ENCODE data around the gene SLC16A10.

SLC16A10 gene

DNA sequence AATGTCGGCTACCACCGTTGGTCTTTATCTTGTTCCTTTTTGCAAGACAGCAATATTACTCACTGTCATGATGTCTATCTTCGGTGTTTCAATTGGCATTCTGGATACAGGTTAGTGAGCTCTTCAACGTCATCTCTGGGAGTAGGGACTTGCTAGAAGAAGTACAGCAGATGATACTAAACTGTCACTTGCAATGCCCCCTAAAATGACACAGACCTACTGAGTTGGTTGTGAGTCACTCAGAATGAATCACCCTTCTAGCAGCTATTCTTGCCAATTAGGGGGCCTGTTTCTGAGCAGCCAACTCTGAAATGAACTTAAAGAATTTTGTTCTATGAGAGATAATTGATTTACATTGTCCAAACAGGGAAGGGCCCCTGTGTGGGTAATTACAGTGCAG lies 176.5 kb downstream of the SLC16A10 start:
- peak; percentile 79 for DNase-seq

DNA sequence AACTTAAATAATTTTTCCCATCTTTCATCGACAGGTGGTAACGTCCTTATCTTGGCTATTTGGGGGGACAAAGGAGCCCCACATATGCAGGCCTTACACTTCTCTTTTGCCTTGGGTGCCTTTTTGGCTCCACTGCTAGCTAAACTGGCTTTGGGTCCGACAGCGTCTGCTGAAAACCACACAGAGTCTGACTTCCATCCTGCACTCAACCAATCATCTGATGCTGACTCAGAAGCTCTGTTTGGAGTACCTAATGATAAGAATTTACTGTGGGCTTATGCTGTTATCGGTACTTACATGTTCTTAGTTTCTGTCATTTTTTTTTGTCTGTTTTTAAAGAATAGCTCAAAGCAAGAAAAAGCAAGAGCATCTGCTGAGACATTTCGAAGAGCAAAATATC lies 178.5 kb downstream of the SLC16A10 start:
- no peak for DNase-seq

DNA sequence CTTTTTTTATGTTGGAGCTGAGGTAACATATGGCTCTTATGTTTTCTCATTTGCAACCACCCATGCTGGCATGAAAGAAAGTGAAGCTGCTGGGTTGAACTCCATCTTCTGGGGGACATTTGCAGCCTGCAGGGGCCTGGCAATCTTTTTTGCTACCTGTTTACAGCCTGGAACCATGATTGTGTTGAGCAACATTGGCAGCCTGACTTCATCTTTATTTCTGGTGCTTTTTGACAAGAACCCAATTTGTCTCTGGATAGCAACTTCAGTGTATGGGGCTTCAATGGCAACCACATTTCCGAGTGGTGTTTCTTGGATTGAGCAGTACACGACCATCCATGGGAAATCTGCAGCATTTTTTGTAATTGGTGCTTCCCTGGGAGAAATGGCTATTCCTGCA lies 179.0 kb downstream of the SLC16A10 start:
- DNase-seq: no peak

DNA sequence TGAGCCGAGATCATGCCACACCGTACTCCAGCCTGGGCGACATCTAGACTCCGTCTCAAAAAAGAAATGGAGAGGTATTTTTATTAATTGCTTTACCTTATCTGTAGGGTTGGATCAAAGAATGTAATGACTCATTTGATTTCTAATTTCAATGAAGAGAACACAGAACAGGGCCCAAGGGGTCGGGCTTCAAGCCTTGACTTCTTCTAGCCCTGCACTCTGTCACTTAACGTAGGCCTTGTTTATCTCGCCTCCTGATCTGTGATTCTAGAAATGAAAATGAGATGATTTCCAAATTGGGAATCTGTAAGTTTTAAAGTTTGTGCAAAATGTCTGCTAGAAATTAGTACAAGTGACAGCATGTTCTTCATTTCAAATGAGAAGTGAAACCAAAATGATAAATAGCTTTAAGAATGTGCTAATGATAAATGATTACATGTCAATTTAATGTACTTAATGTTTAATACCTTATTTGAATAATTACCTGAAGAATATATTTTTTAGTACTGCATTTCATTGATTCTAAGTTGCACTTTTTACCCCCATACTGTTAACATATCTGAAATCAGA lies 180.5 kb downstream of the SLC16A10 start:
- DNase-seq: no peak

DNA sequence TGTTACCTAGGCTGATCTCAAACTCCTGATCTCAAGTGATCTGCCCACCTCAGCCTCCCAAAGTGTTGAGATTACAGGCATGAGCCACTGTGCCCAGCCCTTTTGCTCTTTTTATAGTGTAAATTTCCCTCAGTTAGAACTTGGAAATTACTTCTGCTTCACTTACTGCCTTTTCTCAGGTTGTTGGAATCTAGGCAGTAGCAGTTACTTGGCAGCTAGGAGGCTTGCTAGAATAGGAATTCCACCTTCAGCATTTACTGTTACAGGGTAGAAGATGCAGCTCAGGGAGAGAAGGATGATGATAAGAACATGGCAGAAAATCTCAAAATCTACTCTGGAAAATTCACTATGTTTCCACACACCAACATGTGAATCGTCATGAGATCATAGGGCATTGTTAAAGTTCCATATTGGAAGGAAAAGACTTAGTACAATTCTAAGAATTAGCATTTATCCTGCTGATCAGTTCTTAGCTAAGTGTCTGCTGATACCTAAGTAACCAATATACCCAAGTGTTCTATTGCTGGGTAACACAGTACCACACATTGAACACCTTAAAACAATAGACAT lies 182.2 kb downstream of the SLC16A10 start:
- no peak for DNase-seq

DNA sequence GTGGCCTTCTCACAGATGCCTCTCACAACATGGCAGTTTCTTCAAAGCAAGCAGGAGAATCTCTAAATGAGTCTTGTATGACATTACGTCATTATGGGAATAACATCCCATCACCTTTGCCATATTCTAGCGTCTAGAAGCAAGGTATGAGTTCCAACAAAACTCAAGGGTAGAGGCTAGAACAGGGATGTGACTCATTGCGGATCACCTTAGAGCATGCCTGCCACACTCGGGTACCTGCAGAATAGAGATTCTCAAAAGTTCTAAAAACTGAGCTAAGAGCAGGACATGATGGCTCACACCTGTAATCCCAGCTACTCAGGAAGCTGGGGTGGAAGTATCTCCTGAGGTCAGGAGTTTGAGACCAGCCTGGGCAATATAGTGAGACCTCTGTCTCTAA lies 182.8 kb downstream of the SLC16A10 start:
- DNase-seq: no peak

DNA sequence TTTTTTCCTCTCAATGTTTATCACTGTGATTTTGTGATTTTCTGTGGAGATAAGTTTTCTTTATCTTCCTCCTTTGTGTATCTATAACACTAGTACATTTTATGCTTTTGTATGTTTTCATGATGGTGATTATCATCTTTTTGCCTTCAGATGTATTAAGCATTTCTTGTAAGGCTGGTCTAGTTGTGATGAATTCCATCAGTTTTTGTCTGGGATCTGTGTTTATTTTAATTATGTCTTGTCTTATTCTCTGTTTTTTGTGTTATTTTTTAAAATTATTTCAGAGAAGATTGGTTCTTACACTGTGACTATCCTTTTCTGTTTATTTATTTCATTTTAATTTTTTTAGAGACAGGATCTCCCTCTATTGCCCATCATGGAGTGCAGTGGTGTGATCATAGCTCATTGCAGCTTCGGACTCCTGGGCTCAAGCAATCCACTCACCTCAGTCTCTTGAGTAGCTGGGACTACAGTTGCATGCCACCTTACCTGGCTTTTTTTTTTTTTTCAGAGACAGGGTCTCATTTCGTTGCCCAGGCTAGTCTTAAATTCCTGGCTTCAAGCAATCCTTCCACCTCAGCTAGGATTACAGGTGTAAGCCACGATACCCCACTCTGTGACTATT lies 187.4 kb downstream of the SLC16A10 start:
- no peak for DNase-seq

DNA sequence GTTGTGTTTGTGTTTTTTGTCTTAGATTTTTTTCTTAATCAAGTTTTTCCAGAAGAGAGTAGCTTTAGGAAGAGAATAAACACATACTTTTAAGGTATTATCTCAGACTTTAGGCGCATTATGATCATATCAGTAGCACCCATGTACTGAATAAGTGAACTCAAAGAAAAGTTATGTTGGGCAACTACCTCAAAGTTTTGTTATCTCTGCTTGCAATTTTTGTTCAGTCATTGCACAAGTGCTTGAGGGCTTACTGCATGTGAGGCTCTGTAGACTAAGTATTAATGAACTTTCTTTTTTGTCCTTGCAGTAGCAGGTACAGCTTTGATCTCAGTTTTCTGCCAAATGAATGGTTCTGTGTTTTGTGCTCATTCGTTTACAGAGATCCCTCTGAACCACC lies 189.0 kb downstream of the SLC16A10 start:
- DNase-seq: no peak

DNA sequence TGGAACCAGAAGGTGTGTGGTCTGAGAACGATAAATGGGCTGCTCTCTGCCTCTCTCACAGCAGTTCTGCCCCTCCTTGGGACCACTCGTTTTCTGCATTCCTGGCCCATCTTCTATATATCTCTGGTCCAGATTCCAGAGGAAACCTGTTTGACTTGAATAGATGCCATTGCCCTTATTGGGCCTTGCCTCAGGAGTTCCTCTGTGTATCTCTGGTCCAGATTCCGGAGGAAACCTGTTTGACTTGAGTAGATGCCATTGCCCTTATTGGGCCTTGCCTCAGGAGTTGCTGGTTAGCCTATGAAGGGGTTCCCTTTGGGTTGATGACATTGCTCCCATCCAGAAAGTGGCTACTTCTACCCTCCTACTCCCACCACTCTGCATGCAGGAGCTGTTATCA lies 189.4 kb downstream of the SLC16A10 start:
- DNase-seq: no peak

DNA sequence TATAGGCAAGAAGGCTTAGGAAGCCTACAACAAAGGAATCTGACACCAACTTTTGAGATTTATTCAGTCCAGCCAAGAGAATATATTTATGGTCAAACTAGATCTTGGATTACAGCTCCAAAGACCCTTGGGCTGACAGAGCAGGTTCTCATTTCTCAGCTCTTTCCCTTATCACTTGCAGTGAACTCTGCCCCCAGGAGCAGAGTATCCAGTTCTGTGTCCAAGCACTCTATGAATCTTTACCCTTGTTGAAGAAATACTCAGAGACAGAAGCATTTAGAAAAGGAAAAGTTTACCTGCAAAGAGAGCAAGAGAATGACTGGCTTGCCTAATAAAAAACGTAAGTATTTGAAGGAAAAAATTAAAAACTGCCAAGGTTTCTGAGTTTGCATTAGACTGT lies 190.5 kb downstream of the SLC16A10 start:
- DNase-seq: no peak

DNA sequence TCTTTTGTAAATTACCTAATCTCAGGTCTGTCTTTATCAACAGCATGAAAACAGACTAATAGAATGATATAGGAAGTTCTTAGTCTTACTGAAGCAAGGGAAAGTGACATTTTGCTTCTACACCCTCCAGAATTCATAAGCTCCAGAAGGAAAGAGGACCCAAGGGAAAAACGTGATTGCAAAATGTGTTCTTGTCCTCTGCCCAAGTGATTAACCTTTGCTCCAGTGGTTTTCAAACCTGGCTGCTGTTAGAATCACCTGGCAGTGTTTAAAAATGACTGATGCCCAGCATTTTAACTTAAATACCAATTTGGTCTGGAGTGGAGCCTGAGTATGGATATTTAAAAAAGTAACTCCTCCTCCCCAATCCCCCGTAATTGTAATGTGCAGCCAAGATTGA lies 191.4 kb downstream of the SLC16A10 start:
- DNase-seq: no peak

DNA sequence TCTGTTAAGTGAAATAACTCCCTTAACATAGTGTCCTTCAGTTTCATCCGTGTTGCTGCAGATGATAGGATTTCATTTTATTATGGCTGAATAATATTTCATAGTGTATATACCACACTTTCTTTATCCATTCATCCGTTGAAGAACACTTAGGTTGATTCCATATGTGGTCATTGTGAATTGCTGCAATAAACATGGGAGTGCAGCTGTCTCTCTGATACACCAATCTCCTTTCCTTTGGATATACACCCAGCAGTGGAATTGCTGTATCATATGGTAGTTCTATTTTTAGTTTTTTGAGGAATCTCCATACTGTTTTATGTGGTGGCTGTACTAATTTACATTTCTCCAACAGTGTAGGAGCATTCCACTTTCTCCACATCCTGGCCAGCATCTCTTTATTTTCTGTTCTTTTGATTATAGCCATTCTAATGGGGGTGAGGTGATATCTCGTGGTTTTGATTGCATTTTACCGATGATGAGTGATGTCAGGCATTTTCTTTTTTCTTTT lies 193.2 kb downstream of the SLC16A10 start:
- DNase-seq: peak; percentile 28
